SH-SY5Y (cell line): ENCODE results near the gene LRMDA.

ENCODE experiments used
- GATA2 ChIP-seq: IDR thresholded peaks from 2 replicates; pipeline ENCODE4 v1.6.1; 2011; ENCODE audit warnings: mild to moderate bottlenecking, low read depth, low read length
- GATA3 ChIP-seq: IDR thresholded peaks from 2 replicates; pipeline ENCODE4 v1.6.1; 2011; ENCODE audit warnings: low read depth, mild to moderate bottlenecking, low read length, moderate library complexity

The LRMDA gene

GRCh38 chr10:75606203-75606779, 174.9 kb downstream of the LRMDA start:
- TF ChIP-seq GATA2: no peak
- TF ChIP-seq GATA3: no peak

- TF ChIP-seq GATA3 (no peak), GATA2 (no peak)
Observed at GRCh38 chr10:75607576-75607975, 176.2 kb downstream of the LRMDA start.

- no peak for TF ChIP-seq GATA3
- no peak for TF ChIP-seq GATA2
Observed at GRCh38 chr10:75610183-75610582, 178.8 kb downstream of the LRMDA start.

GRCh38 chr10:75611172-75611992, 180.0 kb downstream of the LRMDA start:
- TF ChIP-seq GATA3 (no peak), GATA2 (no peak)

GRCh38 chr10:75611993-75612372, 180.6 kb downstream of the LRMDA start:
- TF ChIP-seq GATA3 (no peak), GATA2 (no peak)

GRCh38 chr10:75612904-75613684, 181.7 kb downstream of the LRMDA start:
- TF ChIP-seq GATA2: peak; percentile 81
- TF ChIP-seq GATA3: peak; percentile 68; the same call in 1 of the 2 replicates

GRCh38 chr10:75613685-75614504, 182.5 kb downstream of the LRMDA start:
- TF ChIP-seq GATA2: no peak
- TF ChIP-seq GATA3: no peak

GRCh38 chr10:75616076-75616475, 184.7 kb downstream of the LRMDA start:
- TF ChIP-seq GATA3 (no peak), GATA2 (no peak)

GRCh38 chr10:75616874-75617478, 185.6 kb downstream of the LRMDA start:
- TF ChIP-seq GATA2: no peak
- TF ChIP-seq GATA3: no peak

GRCh38 chr10:75617485-75618155, 186.2 kb downstream of the LRMDA start:
- TF ChIP-seq GATA2 (no peak), GATA3 (no peak)

GRCh38 chr10:75619635-75620034, 188.2 kb downstream of the LRMDA start:
- TF ChIP-seq GATA2: no peak
- TF ChIP-seq GATA3: no peak

- TF ChIP-seq GATA2 (no peak), GATA3 (no peak)
Observed at GRCh38 chr10:75620356-75620755, 188.9 kb downstream of the LRMDA start.

GRCh38 chr10:75622503-75622902, 191.1 kb downstream of the LRMDA start:
- TF ChIP-seq GATA2 (no peak), GATA3 (no peak)
